Measurements from ENCODE around the gene CDKN2C. TPM values are rescaled to one million over a fixed set of nuclear protein-coding genes. Genes with fewer than 3 reads are reported as not detected.

CDKN2C gene
- 14.8 and 18.7 TPM in 2 replicates for total RNA-seq

GRCh38 chr1:50969611-50970508, at the start of gene CDKN2C:
CDKN2C (plus strand) TSS chr1:50970245; CDS start chr1:50970369, 124 bp downstream.

GRCh38 chr1:50959913-50960844, 9.9 kb upstream of the CDKN2C start, which contains the start of gene FAF1:
FAF1 (minus strand) TSS chr1:50960267; CDS start chr1:50959811, 456 bp downstream.

Other genes with a start within 250 kb of the CDKN2C start
- gene FAF1, start 10.0 kb upstream of the CDKN2C start, total RNA-seq: 17.3 and 18.4 TPM in 2 replicates
- gene C1orf185, start 132.0 kb downstream of the CDKN2C start, total RNA-seq: not detected in 2 replicates